Endothelial cell of umbilical vein (primary cell): ENCODE data around the gene ZNF385D. TPM values are rescaled to one million over a fixed set of nuclear protein-coding genes. Genes with fewer than 3 reads are reported as not detected.

Experiments used
- BruUV-seq: library from RNA; stranded (reverse); fragments of 400-500 nt; replicated peaks from 2 replicates; lab custom pipeline; 2021; lab: Mats Ljungman, UMichigan
- CTCF ChIA-PET: fragments of 300-600, 350-600 bp; sonication (Branson Sonifier 250); formaldehyde crosslinking; loops from one replicate; lab custom pipeline; 2021; ENCODE audit warnings: antibody characterized with exemption, inconsistent platforms; lab: Charles Lee
- POLR2A ChIA-PET: fragments of 300-600, 350-600 bp; sonication (Branson Sonifier 250); formaldehyde crosslinking; loops from one replicate; lab custom pipeline; 2021; ENCODE audit warnings: antibody characterized with exemption, inconsistent platforms; lab: Charles Lee
- DNase-seq: peaks from one replicate; pipeline ENCODE4 v3.0.0-alpha.2; 2011; ENCODE audit warnings: low read depth, low spot score
- FAIRE-seq: peaks from 2 replicates; lab custom pipeline; 2011; peaks lifted over from hg19 to GRCh38; lab: Jason Lieb, UNC
- H2AFZ ChIP-seq: 2 replicates; pipeline ENCODE4 v1.6.0; 2012; ENCODE audit warnings: low read depth, low read length, control low read depth, inconsistent platforms
- H3K27ac ChIP-seq: 2 replicates; pipeline ENCODE4 v1.5.1; 2011; ENCODE audit warnings: low read depth, mild to moderate bottlenecking, control low read depth, low read length, moderate library complexity; ENCODE audit not compliant: insufficient read depth
- H3K27me3 ChIP-seq, 2 experiments: 2 replicates each; pipeline versions ENCODE4 v1.6.0 to v1.6.1; 2011; ENCODE audit warnings: low read length in 2 of 2, mixed read lengths in 1 of 2; ENCODE audit not compliant: control insufficient read depth in 2 of 2, insufficient read depth in 2 of 2
- H3K36me3 ChIP-seq, 2 experiments: 2 replicates in 1 of 2; 3 replicates in 1 of 2; pipeline ENCODE4 v1.5.1; 2011; ENCODE audit warnings: low read length in 2 of 2, mild to moderate bottlenecking in 1 of 2, moderate library complexity in 1 of 2; ENCODE audit not compliant: control insufficient read depth in 2 of 2, insufficient read depth in 2 of 2; ENCODE audit errors: extremely low read depth in 1 of 2
- H3K4me1 ChIP-seq: 3 replicates; pipeline ENCODE4 v1.5.1; 2011; ENCODE audit warnings: mild to moderate bottlenecking, low read length; ENCODE audit not compliant: control insufficient read depth, insufficient read depth; ENCODE audit errors: extremely low read depth
- H3K4me2 ChIP-seq: 2 replicates; pipeline ENCODE4 v1.6.1; 2011; ENCODE audit warnings: low read length, control low read depth, mixed read lengths; ENCODE audit not compliant: insufficient read depth
- H3K4me3 ChIP-seq, 3 experiments: fragments of 200-600 bp in 1 of 3; sonication (generic), shearing (Covaris generic) in 1 of 3; replicated peaks in 1 of 3; 2 replicates each; pipeline ENCODE4 v1.5.1; 2011 to 2016; ENCODE audit warnings: control low read depth in 3 of 3, low read length in 3 of 3, mild to moderate bottlenecking in 2 of 3, inconsistent platforms in 1 of 3, low read depth in 1 of 3, moderate library complexity in 1 of 3; ENCODE audit not compliant: insufficient read depth in 1 of 3
- H3K79me2 ChIP-seq: 2 replicates; pipeline ENCODE4 v1.6.0; 2012; ENCODE audit warnings: low read length, inconsistent platforms; ENCODE audit not compliant: control insufficient read depth, insufficient read depth
- H3K9ac ChIP-seq: replicated peaks from 2 replicates; pipeline ENCODE3; 2011; ENCODE audit warnings: low read length, control low read depth; ENCODE audit not compliant: insufficient read depth; ENCODE audit errors: extremely low read depth
- H3K9me1 ChIP-seq: replicated peaks from 3 replicates; pipeline ENCODE4 v1.6.0; 2011; ENCODE audit warnings: mild to moderate bottlenecking, low read length; ENCODE audit not compliant: control insufficient read depth, insufficient read depth; ENCODE audit errors: extremely low read depth
- H3K9me3 ChIP-seq: replicated peaks from 2 replicates; pipeline ENCODE4 v1.5.1; 2012; ENCODE audit warnings: low read length, inconsistent platforms; ENCODE audit not compliant: control insufficient read depth, insufficient read depth
- H4K20me1 ChIP-seq: replicated peaks from 2 replicates; pipeline ENCODE3; 2011; ENCODE audit warnings: mild to moderate bottlenecking, low read length; ENCODE audit not compliant: control insufficient read depth, insufficient read depth; ENCODE audit errors: extremely low read depth
- EZH2 ChIP-seq: IDR thresholded peaks from 2 replicates; pipeline ENCODE4 v1.6.1; 2012; ENCODE audit warnings: borderline replicate concordance, low read depth, mild to moderate bottlenecking, moderate library complexity, low read length, inconsistent platforms; ENCODE audit not compliant: severe bottlenecking
- FOS ChIP-seq: IDR thresholded peaks from 2 replicates; pipeline ENCODE4 v1.6.1; 2011; ENCODE audit warnings: mild to moderate bottlenecking, low read length, moderate library complexity, borderline replicate concordance; ENCODE audit not compliant: insufficient read depth
- GATA2 ChIP-seq: IDR thresholded peaks from 2 replicates; pipeline ENCODE4 v1.7.0; 2011; ENCODE audit warnings: low read depth, mild to moderate bottlenecking, moderate library complexity, mixed read lengths, low read length; ENCODE audit not compliant: insufficient read length, insufficient read depth
- JUN ChIP-seq: IDR thresholded peaks from 2 replicates; pipeline ENCODE4 v1.6.1; 2011; ENCODE audit warnings: borderline replicate concordance, low read depth; ENCODE audit not compliant: insufficient read length, insufficient read depth
- MYC ChIP-seq: IDR thresholded peaks from one replicate; pipeline ENCODE4 v1.6.1; 2011; ENCODE audit warnings: mild to moderate bottlenecking, low read depth, low read length
- POLR2A ChIP-seq: IDR thresholded peaks from 2 replicates; pipeline ENCODE4 v1.6.1; 2012; ENCODE audit warnings: low read depth, mild to moderate bottlenecking, control low read depth, low read length
- POLR2AphosphoS5 ChIP-seq: IDR thresholded peaks from 2 replicates; pipeline ENCODE4 v1.6.1; 2012; ENCODE audit warnings: low read depth, mild to moderate bottlenecking, control low read depth, low read length, moderate library complexity; ENCODE audit not compliant: insufficient read depth
- dilution Hi-C: fragments of 300-500 bp; cut with MboI; formaldehyde crosslinking; loops from one replicate; pipeline ENCODE4 v1.15.0; 2019; ENCODE audit warnings: low sequenced_read_pairs; ENCODE audit not compliant: extremely low pct_ligation_motif_present
- intact Hi-C: fragments of 100-400 bp; cut with micrococcal nuclease; formaldehyde crosslinking; loops from one replicate; pipeline ENCODE4 v1.10.0; 2022
- polyA plus RNA-seq, 4 experiments: library from polyadenylated mRNA; depleted of rRNA in 3 of 4; stranded (reverse) in 3 of 4; unstranded in 1 of 4; fragments of >200 nt; gene quantifications; 2 replicates each; pipeline versions ENCODE4 v1.2.1 to v1.2.3, GENCODE V29; 2011 to 2012; ENCODE audit warnings: missing spikeins in 1 of 4
- total RNA-seq: library from RNA; stranded (reverse); gene quantifications from 2 replicates; pipeline ENCODE4 v1.2.3, GENCODE V29; 2021
- TF ChIP-seq, protein P1 (sequence below): IDR thresholded peaks from 2 replicates; pipeline ENCODE4 v1.6.1; 2011; ENCODE audit not compliant: insufficient read depth, insufficient read length
- TF ChIP-seq, protein P2 (sequence below), 2 donors: IDR thresholded peaks; 1 replicate in 1 of 2; 2 replicates in 1 of 2; pipeline ENCODE4 v1.5.1; 2011; ENCODE audit warnings: low read length in 2 of 2, mild to moderate bottlenecking in 2 of 2, moderate library complexity in 2 of 2, control low read depth in 1 of 2, inconsistent platforms in 1 of 2, low read depth in 1 of 2; ENCODE audit not compliant: insufficient read depth in 1 of 2; ENCODE audit errors: extremely low read depth in 1 of 2

Gene ZNF385D
- total and polyA plus RNA-seq, 2 donors (not counting 3 experiments of a cell fraction or from before 2014, with no cell fraction given): not detected

DNA sequence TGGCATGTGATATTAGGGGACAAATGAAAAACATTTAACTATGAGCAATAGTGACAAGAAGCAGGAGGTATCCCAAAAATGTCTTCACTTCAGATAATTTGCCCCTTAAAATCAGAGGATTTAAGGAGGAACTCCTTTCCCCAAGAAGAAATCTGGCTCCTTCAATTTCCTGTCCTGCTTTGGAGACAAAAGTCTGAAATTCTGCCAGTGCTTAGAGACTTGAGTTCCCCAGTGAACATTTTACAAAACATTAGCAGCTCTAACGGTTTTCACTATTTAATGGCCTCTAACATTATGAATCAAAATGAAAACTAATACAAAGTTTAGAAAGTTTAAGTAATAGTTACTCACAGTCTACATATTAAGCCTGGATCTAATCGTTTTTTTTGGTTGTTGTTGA, 40.3 kb upstream of the ZNF385D start:
- no peaks in the 10 kb centered on the region for H3K4me1 ChIP-seq
- H3K27ac ChIP-seq: no peak overlapping the region
- no peak overlapping the region for H3K9ac ChIP-seq
- H3K36me3 ChIP-seq: no peaks in the 10 kb centered on the region
- H2AFZ ChIP-seq: no peak overlapping the region
- H3K79me2 ChIP-seq: no peaks in the 10 kb centered on the region
- FAIRE-seq (no peak), DNase-seq (no peak)
- no peak overlapping the region for H3K4me3 ChIP-seq
- TF ChIP-seq, protein P1, sequence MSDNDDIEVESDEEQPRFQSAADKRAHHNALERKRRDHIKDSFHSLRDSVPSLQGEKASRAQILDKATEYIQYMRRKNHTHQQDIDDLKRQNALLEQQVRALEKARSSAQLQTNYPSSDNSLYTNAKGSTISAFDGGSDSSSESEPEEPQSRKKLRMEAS: no peak
- BruUV-seq: no TSS peak
- H3K27me3 ChIP-seq: no peaks in the 10 kb centered on the region
- intact Hi-C loops: no loop called here
- CTCF ChIA-PET: no interaction called here
- no peaks in the 10 kb centered on the region for H3K9me1 ChIP-seq
- H3K9me3 ChIP-seq: no peaks in the 10 kb centered on the region
- POLR2A ChIA-PET: no interaction called here
- H3K4me2 ChIP-seq: no peak overlapping the region
- dilution Hi-C loops: no loop called here
- H4K20me1 ChIP-seq: no peaks in the 10 kb centered on the region

DNA sequence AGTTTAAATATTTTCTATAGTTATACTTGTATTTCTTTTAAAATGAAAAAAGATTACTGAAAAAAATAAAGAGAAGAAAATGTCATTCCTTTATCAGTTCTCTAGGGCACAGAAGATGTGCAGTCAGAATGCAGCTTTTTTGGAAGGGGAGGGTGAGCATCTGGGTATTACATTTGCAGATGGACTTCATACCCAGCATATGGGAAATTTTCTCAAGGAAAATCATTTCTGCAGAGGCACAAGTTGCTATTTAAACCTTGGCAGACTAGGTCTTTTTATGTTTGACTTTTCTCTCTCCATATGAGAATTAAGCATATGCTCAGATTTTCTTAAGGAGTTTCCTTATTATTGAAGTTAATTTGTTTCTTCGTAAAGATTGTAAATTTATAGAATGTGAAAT, 39.5 kb upstream of the ZNF385D start:
- Histone ChIP-seq H3K4me2 (no peak overlapping the region), H3K79me2 (no peaks in the 10 kb centered on the region), H3K36me3 (no peaks in the 10 kb centered on the region), H2AFZ (no peak overlapping the region), H3K4me3 (no peak overlapping the region), H3K27me3 (no peaks in the 10 kb centered on the region), H4K20me1 (no peaks in the 10 kb centered on the region), H3K4me1 (peaks cover 2% of the 10 kb centered on the region), H3K9ac (no peak overlapping the region), H3K9me3 (no peaks in the 10 kb centered on the region), H3K27ac (no peak overlapping the region), H3K9me1 (no peaks in the 10 kb centered on the region)
- ChIA-PET CTCF (no interaction called here), POLR2A (no interaction called here)
- FAIRE-seq (no peak), DNase-seq (no peak)
- TF ChIP-seq, protein P1: no peak
- no peak for TF ChIP-seq POLR2AphosphoS5
- no peak for TF ChIP-seq MYC
- TF ChIP-seq JUN: no peak
- no peak for TF ChIP-seq POLR2A
- TF ChIP-seq FOS: no peak
- no peak for TF ChIP-seq EZH2
- TF ChIP-seq, protein P2, sequence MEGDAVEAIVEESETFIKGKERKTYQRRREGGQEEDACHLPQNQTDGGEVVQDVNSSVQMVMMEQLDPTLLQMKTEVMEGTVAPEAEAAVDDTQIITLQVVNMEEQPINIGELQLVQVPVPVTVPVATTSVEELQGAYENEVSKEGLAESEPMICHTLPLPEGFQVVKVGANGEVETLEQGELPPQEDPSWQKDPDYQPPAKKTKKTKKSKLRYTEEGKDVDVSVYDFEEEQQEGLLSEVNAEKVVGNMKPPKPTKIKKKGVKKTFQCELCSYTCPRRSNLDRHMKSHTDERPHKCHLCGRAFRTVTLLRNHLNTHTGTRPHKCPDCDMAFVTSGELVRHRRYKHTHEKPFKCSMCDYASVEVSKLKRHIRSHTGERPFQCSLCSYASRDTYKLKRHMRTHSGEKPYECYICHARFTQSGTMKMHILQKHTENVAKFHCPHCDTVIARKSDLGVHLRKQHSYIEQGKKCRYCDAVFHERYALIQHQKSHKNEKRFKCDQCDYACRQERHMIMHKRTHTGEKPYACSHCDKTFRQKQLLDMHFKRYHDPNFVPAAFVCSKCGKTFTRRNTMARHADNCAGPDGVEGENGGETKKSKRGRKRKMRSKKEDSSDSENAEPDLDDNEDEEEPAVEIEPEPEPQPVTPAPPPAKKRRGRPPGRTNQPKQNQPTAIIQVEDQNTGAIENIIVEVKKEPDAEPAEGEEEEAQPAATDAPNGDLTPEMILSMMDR (IDR thresholded peaks at IDR 0.05; ENCODE audit: extremely low read depth in 1 of 2, insufficient read depth in 1 of 2, low read depth in 1 of 2, low read length in 2 of 2): no peak
- TF ChIP-seq GATA2: no peak
- intact Hi-C loops (no loop called here), dilution Hi-C loops (no loop called here)
- BruUV-seq: no TSS peak
